Thyroid gland (tissue), 4 donors: Measurements from ENCODE around the gene SCAF4.

Experiments
- POLR2A ChIP-seq, 2 donors: fragments of 450-650 bp; IDR thresholded peaks; one replicate each; pipeline ENCODE4 v1.6.1; 2017; ENCODE audit warnings: antibody characterized with exemption in 2 of 2, mild to moderate bottlenecking in 2 of 2, moderate library complexity in 1 of 2
- TF ChIP-seq, protein P1 (sequence below), 6 experiments: fragments of 200-600 bp in 3 of 6; fragments of 450-650 bp in 3 of 6; sonication (generic) in 3 of 6; IDR thresholded peaks; one replicate each; pipeline ENCODE4 v1.5.1; 2016 to 2019; ENCODE audit warnings: antibody characterized with exemption in 6 of 6, mild to moderate bottlenecking in 2 of 6, inconsistent platforms in 1 of 6, moderate library complexity in 1 of 6

DNA sequence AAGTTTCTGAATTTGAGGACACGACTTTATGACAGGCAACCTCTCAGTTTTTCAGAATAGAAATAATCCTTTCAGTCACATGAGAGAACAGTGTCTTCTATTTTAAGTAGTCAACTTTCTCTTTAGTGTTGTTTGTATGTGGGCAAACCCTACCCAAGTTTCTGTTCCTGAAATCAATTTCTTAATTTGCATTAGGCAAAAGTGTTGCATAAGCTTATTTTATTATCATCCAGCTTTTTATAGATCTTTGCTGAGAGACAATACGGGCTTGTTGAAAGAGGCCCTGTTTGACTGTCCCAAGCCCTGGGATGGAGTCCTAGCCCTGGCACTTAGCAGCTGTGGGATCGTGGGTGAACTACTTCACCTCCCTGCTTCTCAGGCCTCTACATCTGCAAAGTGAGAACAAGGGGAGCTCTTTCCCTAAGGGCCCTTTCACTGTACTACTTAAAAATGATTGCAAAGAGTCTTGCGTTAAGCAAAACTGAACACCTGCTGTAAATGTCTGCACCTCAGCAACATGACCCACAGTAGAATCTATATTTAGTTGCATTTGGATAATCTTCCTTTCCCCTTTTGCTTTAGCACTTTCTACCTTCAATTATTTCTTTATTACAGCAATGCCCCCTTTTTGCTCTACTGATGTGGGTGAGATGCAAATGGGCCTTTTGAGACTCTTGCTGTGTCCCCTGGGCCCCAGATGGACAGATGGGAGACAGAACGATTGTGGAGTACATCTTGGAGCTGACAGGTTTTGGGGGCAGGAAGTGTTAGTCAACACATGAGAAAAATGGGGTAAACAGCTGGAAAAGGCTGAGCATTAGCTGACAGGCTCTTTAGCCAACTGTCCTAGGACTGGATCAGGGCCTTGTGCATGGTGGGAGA lies 41.0 kb upstream of the SCAF4 start:
- TF ChIP-seq, protein P1, sequence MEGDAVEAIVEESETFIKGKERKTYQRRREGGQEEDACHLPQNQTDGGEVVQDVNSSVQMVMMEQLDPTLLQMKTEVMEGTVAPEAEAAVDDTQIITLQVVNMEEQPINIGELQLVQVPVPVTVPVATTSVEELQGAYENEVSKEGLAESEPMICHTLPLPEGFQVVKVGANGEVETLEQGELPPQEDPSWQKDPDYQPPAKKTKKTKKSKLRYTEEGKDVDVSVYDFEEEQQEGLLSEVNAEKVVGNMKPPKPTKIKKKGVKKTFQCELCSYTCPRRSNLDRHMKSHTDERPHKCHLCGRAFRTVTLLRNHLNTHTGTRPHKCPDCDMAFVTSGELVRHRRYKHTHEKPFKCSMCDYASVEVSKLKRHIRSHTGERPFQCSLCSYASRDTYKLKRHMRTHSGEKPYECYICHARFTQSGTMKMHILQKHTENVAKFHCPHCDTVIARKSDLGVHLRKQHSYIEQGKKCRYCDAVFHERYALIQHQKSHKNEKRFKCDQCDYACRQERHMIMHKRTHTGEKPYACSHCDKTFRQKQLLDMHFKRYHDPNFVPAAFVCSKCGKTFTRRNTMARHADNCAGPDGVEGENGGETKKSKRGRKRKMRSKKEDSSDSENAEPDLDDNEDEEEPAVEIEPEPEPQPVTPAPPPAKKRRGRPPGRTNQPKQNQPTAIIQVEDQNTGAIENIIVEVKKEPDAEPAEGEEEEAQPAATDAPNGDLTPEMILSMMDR (IDR thresholded peaks at IDR 0.05) = no peak
- TF ChIP-seq POLR2A (IDR thresholded peaks at IDR 0.05) = no peak
